Measurements from ENCODE around the gene GABRG1. TPM values are rescaled to one million over a fixed set of nuclear protein-coding genes. Genes with fewer than 3 reads are reported as not detected.

The GABRG1 gene
- total RNA-seq (2014; rRNA removed; shearing (Covaris generic)): not detected in 2 replicates

- DNase-seq (ENCODE audit: low read depth): no peak
Measured at GRCh38 chr4:46123913-46124755, at the start of gene GABRG1. TSS of gene GABRG1 (minus strand) at chr4:46124054. CDS start at chr4:46123913, 141 bp downstream.

GRCh38 chr4:46146993-46147392 lies 23.1 kb upstream of the GABRG1 start:
- no peak for DNase-seq (ENCODE audit: low read depth)

GRCh38 chr4:46131498-46132057 lies 7.7 kb upstream of the GABRG1 start:
- DNase-seq (ENCODE audit: low read depth): no peak

- no peak for DNase-seq (ENCODE audit: low read depth)
Measured at GRCh38 chr4:46124773-46125413, 1.0 kb upstream of the GABRG1 start.

- DNase-seq (ENCODE audit: low read depth): no peak
Measured at GRCh38 chr4:46081674-46082073, 42.2 kb downstream of the GABRG1 start.

- DNase-seq (ENCODE audit: low read depth): no peak
Measured at GRCh38 chr4:46081248-46081647, 42.6 kb downstream of the GABRG1 start.

GRCh38 chr4:46073778-46074177 lies 50.1 kb downstream of the GABRG1 start:
- no peak for DNase-seq (ENCODE audit: low read depth)

- DNase-seq (ENCODE audit: low read depth): no peak
Measured at GRCh38 chr4:46051392-46051791, 72.5 kb downstream of the GABRG1 start.

- no peak for DNase-seq (ENCODE audit: low read depth)
Measured at GRCh38 chr4:46032056-46032455, 91.8 kb downstream of the GABRG1 start.

GRCh38 chr4:46016306-46016705 lies 107.5 kb downstream of the GABRG1 start:
- no peak for DNase-seq (ENCODE audit: low read depth)

- DNase-seq (ENCODE audit: low read depth): no peak
Measured at GRCh38 chr4:45992728-45993127, 131.1 kb downstream of the GABRG1 start.

- no peak for DNase-seq (ENCODE audit: low read depth)
Measured at GRCh38 chr4:45989775-45990174, 134.1 kb downstream of the GABRG1 start.

- DNase-seq (ENCODE audit: low read depth): no peak
Measured at GRCh38 chr4:45987858-45988257, 136.0 kb downstream of the GABRG1 start.
